ENCODE data around the gene MOCS1. TPM values are rescaled to one million over a fixed set of nuclear protein-coding genes. Genes with fewer than 3 reads are reported as not detected.

Gene MOCS1
- total and polyA plus RNA-seq, 2 donors (not counting 1 experiment from before 2014, with no cell fraction given), result 0.15 TPM; not detected in 1

DNA sequence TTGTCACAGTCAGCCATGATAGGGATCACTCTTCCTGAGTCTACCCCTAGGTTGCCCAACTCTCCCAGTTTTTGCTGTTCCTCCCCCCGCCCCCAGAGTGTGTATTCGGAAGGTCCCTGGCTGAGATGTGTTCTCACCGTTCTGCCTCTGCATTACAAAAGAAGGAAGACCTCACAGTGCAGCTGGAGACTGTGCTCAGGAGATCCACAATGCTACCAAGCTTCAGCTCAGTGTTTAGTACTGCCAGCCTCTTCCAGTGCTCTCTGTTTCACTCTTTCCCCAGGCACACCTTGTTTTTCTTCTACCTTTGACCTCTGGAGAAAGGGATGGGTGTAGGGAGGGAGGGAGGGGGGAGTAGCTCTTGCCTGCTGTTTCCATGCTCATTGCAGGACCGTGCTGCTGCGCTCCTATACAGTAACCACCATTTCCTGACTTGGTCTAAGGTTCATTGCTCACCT lies 13.4 kb upstream of the MOCS1 start:
- Mint-ChIP-seq H3K9me3 (ENCODE audit: insufficient read depth) (no peaks in the 10 kb centered on the region), H3K27ac (no peak overlapping the region), H3K4me1 (no peaks in the 10 kb centered on the region), H3K27me3 (peaks cover 5% of the 10 kb centered on the region), H3K4me3 (no peak overlapping the region)
- Histone ChIP-seq H3K27ac (ENCODE audit: low read length in 2 of 2) (no peak overlapping the region), H3K36me3 (replicated peaks in 1 of 2; ENCODE audit: control extremely low read depth in 1 of 2, control insufficient read depth in 1 of 2, extremely low read depth in 1 of 2, insufficient read depth in 2 of 2, low read length in 1 of 2) (no peaks in the 10 kb centered on the region), H3K9ac (ENCODE audit: low read length) (no peak overlapping the region), H3K4me1 (ENCODE audit: control insufficient read depth in 2 of 2, insufficient read depth in 2 of 2, low read length in 2 of 2) (no peaks in the 10 kb centered on the region), H3K4me3 (ENCODE audit: control extremely low read depth in 1 of 5, extremely low read depth in 1 of 5, insufficient read depth in 1 of 5, low read depth in 2 of 5, low read length in 4 of 5) (no peak overlapping the region), H4K20me1 (ENCODE audit: control insufficient read depth, insufficient read depth, low read length, poor library complexity, severe bottlenecking) (no peaks in the 10 kb centered on the region), H2AFZ (ENCODE audit: insufficient read depth, low read depth, low read length, poor library complexity, severe bottlenecking) (no peak overlapping the region), H3K79me2 (ENCODE audit: control insufficient read depth, insufficient read depth, low read length) (no peaks in the 10 kb centered on the region), H3K4me2 (replicated peaks; ENCODE audit: low read depth, low read length, poor library complexity, severe bottlenecking) (no peak overlapping the region), H3K9me3 (ENCODE audit: control extremely low read depth in 1 of 3, control insufficient read depth in 2 of 3, insufficient read depth in 1 of 3, low read length in 2 of 3) (peaks cover 0 to 3% (median 0%) of the 10 kb centered on the region in 3 donors), H3K27me3 (replicated peaks in 1 of 4; ENCODE audit: control extremely low read depth in 1 of 4, control insufficient read depth in 3 of 4, insufficient read depth in 4 of 4, low read length in 3 of 4) (peaks cover 0 to 4% (median under 1%) of the 10 kb centered on the region in 4 experiments)
- intact Hi-C loops (cut with micrococcal nuclease), result no loop called here
- CTCF ChIA-PET, result no interaction called here
- TF ChIP-seq CTCF (IDR thresholded peaks at IDR 0.05), result no peak
- TF ChIP-seq EZH2 (IDR thresholded peaks at IDR 0.05; ENCODE audit: borderline replicate concordance, insufficient read depth, low read depth, low read length, poor library complexity, severe bottlenecking), result no peak
- no peak for DNase-seq
- POLR2A ChIA-PET, result no interaction called here
- WGBS (ENCODE audit: insufficient coverage), result 69% methylated on average over 3 of the region's 5 CpGs
- ATAC-seq (ENCODE audit: low read depth), result no peak

DNA sequence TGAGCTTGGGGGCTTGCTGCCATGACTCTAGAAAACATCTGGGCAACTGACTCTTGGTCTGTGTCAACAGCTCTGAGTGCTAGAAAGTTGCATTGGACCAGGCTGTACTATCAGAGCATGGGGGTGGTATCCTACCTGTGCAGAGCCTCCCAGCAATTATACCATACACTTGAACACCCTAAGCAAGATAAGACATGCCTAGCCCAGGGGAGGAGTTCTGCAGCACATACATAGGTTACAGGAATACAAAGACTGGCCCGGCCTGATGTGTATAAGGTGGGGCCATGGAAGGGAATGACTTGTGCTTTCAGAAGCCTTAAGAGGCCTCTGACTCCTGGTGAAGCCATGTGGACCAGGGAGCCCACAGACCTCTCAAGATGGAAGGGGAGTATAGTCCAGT lies 11.4 kb upstream of the MOCS1 start:
- CTCF ChIA-PET, result no interaction called here

More for the DNA sequence above, 11.4 kb upstream of the MOCS1 start:
- H3K4me3 Mint-ChIP-seq, result no peak overlapping the region
- no peaks in the 10 kb centered on the region for H3K4me1 Mint-ChIP-seq
- POLR2A ChIA-PET, result no interaction called here
- H3K79me2 ChIP-seq (ENCODE audit: control insufficient read depth, insufficient read depth, low read length), result no peaks in the 10 kb centered on the region
- 100% methylated on average over 1 of the region's 1 CpG for WGBS (ENCODE audit: insufficient coverage)
- no peak overlapping the region for H3K4me2 ChIP-seq (replicated peaks; ENCODE audit: low read depth, low read length, poor library complexity, severe bottlenecking)
- H3K9ac ChIP-seq (ENCODE audit: low read length), result no peak overlapping the region
- H3K4me1 ChIP-seq (ENCODE audit: control insufficient read depth in 2 of 2, insufficient read depth in 2 of 2, low read length in 2 of 2), result no peaks in the 10 kb centered on the region
- H3K4me3 ChIP-seq (ENCODE audit: control extremely low read depth in 1 of 5, extremely low read depth in 1 of 5, insufficient read depth in 1 of 5, low read depth in 2 of 5, low read length in 4 of 5), result no peak overlapping the region
- ATAC-seq (ENCODE audit: low read depth), result no peak
- H3K9me3 ChIP-seq (ENCODE audit: control extremely low read depth in 1 of 3, control insufficient read depth in 2 of 3, insufficient read depth in 1 of 3, low read length in 2 of 3), result peaks cover 0 to 3% (median 0%) of the 10 kb centered on the region in 3 donors
- no peak overlapping the region for H3K27ac ChIP-seq (ENCODE audit: low read length in 2 of 2)
- H3K9me3 Mint-ChIP-seq (ENCODE audit: insufficient read depth), result no peaks in the 10 kb centered on the region
- TF ChIP-seq EZH2 (IDR thresholded peaks at IDR 0.05; ENCODE audit: borderline replicate concordance, insufficient read depth, low read depth, low read length, poor library complexity, severe bottlenecking) (no peak), CTCF (IDR thresholded peaks at IDR 0.05) (no peak)
- peaks cover 5% of the 10 kb centered on the region for H3K27me3 Mint-ChIP-seq
- H3K36me3 ChIP-seq (replicated peaks in 1 of 2; ENCODE audit: control extremely low read depth in 1 of 2, control insufficient read depth in 1 of 2, extremely low read depth in 1 of 2, insufficient read depth in 2 of 2, low read length in 1 of 2), result no peaks in the 10 kb centered on the region
- no peak overlapping the region for H2AFZ ChIP-seq (ENCODE audit: insufficient read depth, low read depth, low read length, poor library complexity, severe bottlenecking)
- peaks cover 0 to 6% (median 2%) of the 10 kb centered on the region in 4 experiments for H3K27me3 ChIP-seq (replicated peaks in 1 of 4; ENCODE audit: control extremely low read depth in 1 of 4, control insufficient read depth in 3 of 4, insufficient read depth in 4 of 4, low read length in 3 of 4)
- no peak for DNase-seq
- H4K20me1 ChIP-seq (ENCODE audit: control insufficient read depth, insufficient read depth, low read length, poor library complexity, severe bottlenecking), result no peaks in the 10 kb centered on the region
- H3K27ac Mint-ChIP-seq, result no peak overlapping the region
- intact Hi-C loops (cut with micrococcal nuclease), result no loop called here

Measured in B cell (primary cell).